SK-N-SH (cell line): ENCODE measurements around the gene MVB12A. TPM values are rescaled to one million over a fixed set of nuclear protein-coding genes. Genes with fewer than 3 reads are reported as not detected.

ENCODE experiments used
- CTCF ChIA-PET: fragments of 300-600, 350-600 bp; formaldehyde crosslinking; extraction: SDS; loops from one replicate; lab custom pipeline; 2021; lab: Yijun Ruan, JAX
- POLR2A ChIA-PET: fragments of 350-600 bp; sonication (Branson Sonifier 250); formaldehyde crosslinking; extraction: SDS; loops from one replicate; lab custom pipeline; 2020; ENCODE audit warnings: antibody characterized with exemption, inconsistent platforms; lab: Yijun Ruan, JAX
- DNase-seq: peaks from one replicate; pipeline ENCODE4 v3.0.0; 2012
- H2AFZ ChIP-seq: fragments of 200-600 bp; sonication (generic); 2 replicates; pipeline ENCODE4 v1.8.1; 2016; ENCODE audit warnings: antibody characterized with exemption, mild to moderate bottlenecking, low read depth
- H3F3A ChIP-seq: fragments of 200-600 bp; sonication (generic); replicated peaks from 2 replicates; pipeline ENCODE3; 2016; ENCODE audit warnings: antibody characterized with exemption, mild to moderate bottlenecking; ENCODE audit not compliant: insufficient read depth
- H3K27ac ChIP-seq, 2 experiments: fragments of 200-500 bp in 1 of 2; fragments of 200-600 bp in 1 of 2; sonication (Bioruptor generic) in 1 of 2; sonication (generic), shearing (Covaris generic) in 1 of 2; 2 replicates each; pipeline versions ENCODE4 v1.5.1 to v1.6.1; 2014 to 2016; ENCODE audit warnings: low read depth in 2 of 2, inconsistent platforms in 1 of 2, low read length in 1 of 2, mild to moderate bottlenecking in 1 of 2, mixed read lengths in 1 of 2
- H3K27me3 ChIP-seq: fragments of 200-600 bp; sonication (generic), shearing (Covaris generic); 2 replicates; pipeline ENCODE4 v1.6.1; 2016; ENCODE audit warnings: mixed run types; ENCODE audit not compliant: insufficient read depth
- H3K36me3 ChIP-seq, 2 experiments: fragments of 200-500 bp in 1 of 2; fragments of 200-600 bp in 1 of 2; sonication (Bioruptor generic) in 1 of 2; sonication (generic) in 1 of 2; replicated peaks in 1 of 2; 2 replicates each; pipeline versions ENCODE3 to v1.5.1; 2014 to 2016; ENCODE audit warnings: low read length in 1 of 2, mild to moderate bottlenecking in 1 of 2; ENCODE audit not compliant: insufficient read depth in 2 of 2, control insufficient read depth in 1 of 2
- H3K4me1 ChIP-seq, 2 experiments: fragments of 200-500 bp in 1 of 2; fragments of 200-600 bp in 1 of 2; sonication (Bioruptor generic) in 1 of 2; sonication (generic), shearing (Covaris generic) in 1 of 2; 2 replicates each; pipeline versions ENCODE4 v1.5.1 to v1.6.1; 2014 to 2016; ENCODE audit warnings: low read depth in 1 of 2, low read length in 1 of 2, mixed run types in 1 of 2; ENCODE audit not compliant: insufficient read depth in 2 of 2, control insufficient read depth in 1 of 2
- H3K4me2 ChIP-seq: fragments of 200-600 bp; sonication (generic), shearing (Covaris generic); 2 replicates; pipeline ENCODE4 v1.6.1; 2017; ENCODE audit warnings: mixed run types
- H3K4me3 ChIP-seq, 2 experiments: fragments of 200-500 bp in 1 of 2; fragments of 200-600 bp in 1 of 2; sonication (Bioruptor generic) in 1 of 2; sonication (generic), shearing (Covaris generic) in 1 of 2; 2 replicates each; pipeline versions ENCODE4 v1.5.1 to v1.8.1; 2014 to 2016; ENCODE audit warnings: low read depth in 2 of 2, inconsistent platforms in 1 of 2, low read length in 1 of 2, mild to moderate bottlenecking in 1 of 2, mixed read lengths in 1 of 2, moderate library complexity in 1 of 2
- H3K79me2 ChIP-seq: fragments of 200-600 bp; sonication (generic); 2 replicates; pipeline ENCODE4 v1.8.1; 2017; ENCODE audit warnings: mild to moderate bottlenecking; ENCODE audit not compliant: insufficient read depth
- H3K9ac ChIP-seq: fragments of 200-600 bp; sonication (generic); 2 replicates; pipeline ENCODE4 v1.6.1; 2017; ENCODE audit warnings: mixed run types
- H3K9me2 ChIP-seq: fragments of 200-600 bp; sonication (generic); 2 replicates; pipeline ENCODE4 v1.6.1; 2017; ENCODE audit warnings: mixed run types
- H3K9me3 ChIP-seq: fragments of 200-600 bp; sonication (generic); 2 replicates; pipeline ENCODE4 v1.6.1; 2017; ENCODE audit warnings: mixed run types, mild to moderate bottlenecking, moderate library complexity
- H4K20me1 ChIP-seq: fragments of 200-600 bp; sonication (generic); 2 replicates; pipeline ENCODE4 v1.6.1; 2017; ENCODE audit warnings: mild to moderate bottlenecking, mixed run types; ENCODE audit not compliant: insufficient read depth
- CHD2 ChIP-seq: fragments of 150-350 bp; IDR thresholded peaks from 2 replicates; pipeline ENCODE4 v1.6.1; 2018; ENCODE audit warnings: low read length; ENCODE audit not compliant: partially characterized antibody
- EP300 ChIP-seq, 2 experiments: IDR thresholded peaks; 2 replicates each; pipeline versions ENCODE4 v1.4.0 to v1.6.1; 2012; ENCODE audit warnings: borderline replicate concordance in 1 of 2, low read depth in 1 of 2, low read length in 1 of 2
- EZH2phosphoT487 ChIP-seq: fragments of 200-600 bp; sonication (generic); IDR thresholded peaks from 2 replicates; pipeline ENCODE4 v1.6.1; 2017; ENCODE audit warnings: low read depth, mixed run types, mild to moderate bottlenecking, antibody characterized with exemption, moderate library complexity, borderline replicate concordance
- GABPA ChIP-seq: IDR thresholded peaks from 2 replicates; pipeline ENCODE4 v1.4.0; 2012; ENCODE audit warnings: low read depth, mild to moderate bottlenecking
- GATA2 ChIP-seq: sonication (generic); formaldehyde crosslinking; IDR thresholded peaks from 2 replicates; pipeline ENCODE4 v1.5.0; 2020; ENCODE audit warnings: mild to moderate bottlenecking, missing genetic modification reagents
- JUND ChIP-seq: IDR thresholded peaks from 2 replicates; pipeline ENCODE4 v1.4.0; 2012
- MXI1 ChIP-seq: IDR thresholded peaks from 2 replicates; pipeline ENCODE4 v1.6.1; 2012; ENCODE audit warnings: mild to moderate bottlenecking, low read depth, low read length, improper control_type of control experiment
- NFIC ChIP-seq: IDR thresholded peaks from 2 replicates; pipeline ENCODE4 v1.4.0; 2012; ENCODE audit warnings: borderline replicate concordance
- POLR2AphosphoS5 ChIP-seq: IDR thresholded peaks from 2 replicates; pipeline ENCODE4 v1.6.1; 2012; ENCODE audit warnings: low read depth, low read length
- RAD21 ChIP-seq: IDR thresholded peaks from 2 replicates; pipeline ENCODE4 v1.6.1; 2012; ENCODE audit warnings: mild to moderate bottlenecking, low read length
- RFX5 ChIP-seq: IDR thresholded peaks from 2 replicates; pipeline ENCODE4 v1.6.1; 2012; ENCODE audit warnings: mild to moderate bottlenecking, improper control_type of control experiment, low read length
- RXRA ChIP-seq: IDR thresholded peaks from 2 replicates; pipeline ENCODE4 v1.4.0; 2012; ENCODE audit warnings: low read depth, mild to moderate bottlenecking, borderline replicate concordance
- SIN3A ChIP-seq: IDR thresholded peaks from 2 replicates; pipeline ENCODE4 v1.6.1; 2012; ENCODE audit warnings: low read depth, mild to moderate bottlenecking, low read length, moderate library complexity, borderline replicate concordance
- TEAD4 ChIP-seq: IDR thresholded peaks from 2 replicates; pipeline ENCODE4 v1.4.0; 2012; ENCODE audit warnings: mild to moderate bottlenecking, borderline replicate concordance; ENCODE audit not compliant: insufficient read depth
- YY1 ChIP-seq: IDR thresholded peaks from 2 replicates; pipeline ENCODE4 v1.4.0; 2012; ENCODE audit warnings: low read depth, mild to moderate bottlenecking
- WGBS: methylation state at CpG from one replicate; pipeline ENCODE4 v1.1.6; 2017; ENCODE audit warnings: low lambda C conversion rate; 5-methylcytosine and 5-hydroxymethylcytosine counted together
- polyA plus RNA-seq, 3 experiments: library from polyadenylated mRNA; depleted of rRNA; stranded (reverse); fragments of >200 nt; gene quantifications; 2 replicates each; pipeline ENCODE4 v1.2.3, GENCODE V29; 2012
- TF ChIP-seq, protein P1 (sequence below): IDR thresholded peaks from 2 replicates; pipeline ENCODE4 v1.6.1; 2012; ENCODE audit warnings: mild to moderate bottlenecking, low read depth, low read length, moderate library complexity
- TF ChIP-seq, protein P2 (sequence below): fragments of 200-600 bp; sonication (generic); IDR thresholded peaks from 2 replicates; pipeline ENCODE4 v1.6.1; 2017; ENCODE audit warnings: antibody characterized with exemption, mild to moderate bottlenecking, moderate library complexity
- TF ChIP-seq, protein P3 (sequence below): IDR thresholded peaks from 2 replicates; pipeline ENCODE4; 2012
- TF ChIP-seq, protein P4 (sequence below): IDR thresholded peaks from 2 replicates; pipeline ENCODE4 v1.4.0; 2012; ENCODE audit warnings: low read depth, borderline replicate concordance

The MVB12A gene
- polyA plus RNA-seq, 1 of the 3 experiments (the other 2 are of a cell fraction) = 63.9 TPM

DNA sequence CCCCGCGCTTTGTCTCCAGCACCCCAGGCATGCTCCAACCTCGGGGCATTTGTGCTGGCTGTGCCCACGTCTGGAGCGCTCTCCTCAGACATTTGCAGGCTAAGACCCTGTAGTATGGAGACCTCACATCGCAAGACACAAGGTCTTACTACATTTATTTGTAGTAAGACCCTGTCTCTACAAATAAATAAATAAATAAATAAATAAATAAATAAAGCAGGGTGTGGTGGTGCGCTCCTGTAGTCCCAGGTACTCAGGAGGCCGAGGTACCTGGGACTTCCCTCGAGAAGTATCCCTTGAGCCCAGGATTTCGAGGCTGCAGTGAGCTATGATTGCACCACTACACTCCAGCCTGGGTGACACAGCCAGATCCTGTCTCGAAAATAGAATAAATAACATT is 36.3 kb downstream of the MVB12A start:
- POLR2A ChIA-PET = no interaction called here
- no peak for TF ChIP-seq EP300 (IDR thresholded peaks at IDR 0.05; ENCODE audit: borderline replicate concordance in 1 of 2, low read depth in 1 of 2, low read length in 1 of 2)
- no peak for TF ChIP-seq POLR2AphosphoS5
- no peak for TF ChIP-seq RFX5
- no peak for TF ChIP-seq EZH2phosphoT487
- TF ChIP-seq, protein P1, sequence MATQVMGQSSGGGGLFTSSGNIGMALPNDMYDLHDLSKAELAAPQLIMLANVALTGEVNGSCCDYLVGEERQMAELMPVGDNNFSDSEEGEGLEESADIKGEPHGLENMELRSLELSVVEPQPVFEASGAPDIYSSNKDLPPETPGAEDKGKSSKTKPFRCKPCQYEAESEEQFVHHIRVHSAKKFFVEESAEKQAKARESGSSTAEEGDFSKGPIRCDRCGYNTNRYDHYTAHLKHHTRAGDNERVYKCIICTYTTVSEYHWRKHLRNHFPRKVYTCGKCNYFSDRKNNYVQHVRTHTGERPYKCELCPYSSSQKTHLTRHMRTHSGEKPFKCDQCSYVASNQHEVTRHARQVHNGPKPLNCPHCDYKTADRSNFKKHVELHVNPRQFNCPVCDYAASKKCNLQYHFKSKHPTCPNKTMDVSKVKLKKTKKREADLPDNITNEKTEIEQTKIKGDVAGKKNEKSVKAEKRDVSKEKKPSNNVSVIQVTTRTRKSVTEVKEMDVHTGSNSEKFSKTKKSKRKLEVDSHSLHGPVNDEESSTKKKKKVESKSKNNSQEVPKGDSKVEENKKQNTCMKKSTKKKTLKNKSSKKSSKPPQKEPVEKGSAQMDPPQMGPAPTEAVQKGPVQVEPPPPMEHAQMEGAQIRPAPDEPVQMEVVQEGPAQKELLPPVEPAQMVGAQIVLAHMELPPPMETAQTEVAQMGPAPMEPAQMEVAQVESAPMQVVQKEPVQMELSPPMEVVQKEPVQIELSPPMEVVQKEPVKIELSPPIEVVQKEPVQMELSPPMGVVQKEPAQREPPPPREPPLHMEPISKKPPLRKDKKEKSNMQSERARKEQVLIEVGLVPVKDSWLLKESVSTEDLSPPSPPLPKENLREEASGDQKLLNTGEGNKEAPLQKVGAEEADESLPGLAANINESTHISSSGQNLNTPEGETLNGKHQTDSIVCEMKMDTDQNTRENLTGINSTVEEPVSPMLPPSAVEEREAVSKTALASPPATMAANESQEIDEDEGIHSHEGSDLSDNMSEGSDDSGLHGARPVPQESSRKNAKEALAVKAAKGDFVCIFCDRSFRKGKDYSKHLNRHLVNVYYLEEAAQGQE = no peak
- TF ChIP-seq YY1 = no peak
- TF ChIP-seq NFIC = no peak
- TF ChIP-seq MXI1 = no peak
- TF ChIP-seq RXRA = no peak
- TF ChIP-seq RAD21 = no peak
- no peak for TF ChIP-seq TEAD4
- TF ChIP-seq CHD2 = no peak
- TF ChIP-seq GABPA = no peak
- TF ChIP-seq, protein P2, sequence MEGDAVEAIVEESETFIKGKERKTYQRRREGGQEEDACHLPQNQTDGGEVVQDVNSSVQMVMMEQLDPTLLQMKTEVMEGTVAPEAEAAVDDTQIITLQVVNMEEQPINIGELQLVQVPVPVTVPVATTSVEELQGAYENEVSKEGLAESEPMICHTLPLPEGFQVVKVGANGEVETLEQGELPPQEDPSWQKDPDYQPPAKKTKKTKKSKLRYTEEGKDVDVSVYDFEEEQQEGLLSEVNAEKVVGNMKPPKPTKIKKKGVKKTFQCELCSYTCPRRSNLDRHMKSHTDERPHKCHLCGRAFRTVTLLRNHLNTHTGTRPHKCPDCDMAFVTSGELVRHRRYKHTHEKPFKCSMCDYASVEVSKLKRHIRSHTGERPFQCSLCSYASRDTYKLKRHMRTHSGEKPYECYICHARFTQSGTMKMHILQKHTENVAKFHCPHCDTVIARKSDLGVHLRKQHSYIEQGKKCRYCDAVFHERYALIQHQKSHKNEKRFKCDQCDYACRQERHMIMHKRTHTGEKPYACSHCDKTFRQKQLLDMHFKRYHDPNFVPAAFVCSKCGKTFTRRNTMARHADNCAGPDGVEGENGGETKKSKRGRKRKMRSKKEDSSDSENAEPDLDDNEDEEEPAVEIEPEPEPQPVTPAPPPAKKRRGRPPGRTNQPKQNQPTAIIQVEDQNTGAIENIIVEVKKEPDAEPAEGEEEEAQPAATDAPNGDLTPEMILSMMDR = no peak
- no peak for TF ChIP-seq JUND
- TF ChIP-seq, protein P3, sequence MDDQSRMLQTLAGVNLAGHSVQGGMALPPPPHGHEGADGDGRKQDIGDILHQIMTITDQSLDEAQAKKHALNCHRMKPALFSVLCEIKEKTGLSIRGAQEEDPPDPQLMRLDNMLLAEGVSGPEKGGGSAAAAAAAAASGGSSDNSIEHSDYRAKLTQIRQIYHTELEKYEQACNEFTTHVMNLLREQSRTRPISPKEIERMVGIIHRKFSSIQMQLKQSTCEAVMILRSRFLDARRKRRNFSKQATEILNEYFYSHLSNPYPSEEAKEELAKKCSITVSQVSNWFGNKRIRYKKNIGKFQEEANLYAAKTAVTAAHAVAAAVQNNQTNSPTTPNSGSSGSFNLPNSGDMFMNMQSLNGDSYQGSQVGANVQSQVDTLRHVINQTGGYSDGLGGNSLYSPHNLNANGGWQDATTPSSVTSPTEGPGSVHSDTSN = no peak
- no peak for TF ChIP-seq GATA2 (CRISPR knock-in tag)
- no peak for TF ChIP-seq SIN3A
- TF ChIP-seq, protein P4, sequence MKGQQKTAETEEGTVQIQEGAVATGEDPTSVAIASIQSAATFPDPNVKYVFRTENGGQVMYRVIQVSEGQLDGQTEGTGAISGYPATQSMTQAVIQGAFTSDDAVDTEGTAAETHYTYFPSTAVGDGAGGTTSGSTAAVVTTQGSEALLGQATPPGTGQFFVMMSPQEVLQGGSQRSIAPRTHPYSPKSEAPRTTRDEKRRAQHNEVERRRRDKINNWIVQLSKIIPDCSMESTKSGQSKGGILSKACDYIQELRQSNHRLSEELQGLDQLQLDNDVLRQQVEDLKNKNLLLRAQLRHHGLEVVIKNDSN = no peak
- no peaks in the 10 kb centered on the region for H3F3A ChIP-seq
- peaks cover 29% of the 10 kb centered on the region for H3K27me3 ChIP-seq
- H3K4me3 ChIP-seq = no peak overlapping the region
- no peaks in the 10 kb centered on the region; a peak in 1 of 4 replicates for H3K4me1 ChIP-seq
- CTCF ChIA-PET = interaction anchor here (1.7 kb wide), 1 partner anchor 9 kb away, joined by 8 read pairs; the partner anchor contains the start of gene TMEM221
- no peaks in the 10 kb centered on the region for H3K9me3 ChIP-seq
- H3K36me3 ChIP-seq = no peaks in the 10 kb centered on the region
- no peak overlapping the region for H2AFZ ChIP-seq
- H3K9ac ChIP-seq = no peak overlapping the region
- WGBS = 79% methylated on average over 9 of the region's 11 CpGs
- no peak for DNase-seq
- H3K79me2 ChIP-seq = no peaks in the 10 kb centered on the region
- H3K4me2 ChIP-seq = no peak overlapping the region
- no peaks in the 10 kb centered on the region for H3K9me2 ChIP-seq
- no peak overlapping the region for H3K27ac ChIP-seq
- no peaks in the 10 kb centered on the region for H4K20me1 ChIP-seq
